Stimulated activated memory B cell treated with anti-CD40 and anti-IgM and Interleukin-4, amounts not matched to agents 10 μg/mL and 1 μg/mL and 100 μg/mL, for 72 hours (primary cell): ENCODE data around the gene INTS15.

ENCODE experiments used
- ATAC-seq: fragments of 150-1000 bp; cut with Tn5 transposase; 2 replicates; pipeline ENCODE4 v1.10.0; 2021
- H3K27ac Mint-ChIP-seq: one replicate; pipeline ENCODE4 v1.8.0; 2022; ENCODE audit warnings: mild to moderate bottlenecking, mixed read lengths
- H3K27me3 Mint-ChIP-seq: one replicate; pipeline ENCODE4 v1.8.0; 2022; ENCODE audit warnings: mixed read lengths
- H3K36me3 Mint-ChIP-seq: one replicate; pipeline ENCODE4 v1.8.0; 2022; ENCODE audit warnings: mixed read lengths
- H3K4me1 Mint-ChIP-seq: one replicate; pipeline ENCODE4 v1.8.0; 2022; ENCODE audit warnings: mixed read lengths
- H3K4me3 Mint-ChIP-seq: one replicate; pipeline ENCODE4 v1.8.0; 2022; ENCODE audit warnings: mild to moderate bottlenecking, moderate library complexity, mixed read lengths
- H3K9me3 Mint-ChIP-seq: one replicate; pipeline ENCODE4 v1.8.0; 2022; ENCODE audit warnings: mixed read lengths

Gene INTS15

DNA sequence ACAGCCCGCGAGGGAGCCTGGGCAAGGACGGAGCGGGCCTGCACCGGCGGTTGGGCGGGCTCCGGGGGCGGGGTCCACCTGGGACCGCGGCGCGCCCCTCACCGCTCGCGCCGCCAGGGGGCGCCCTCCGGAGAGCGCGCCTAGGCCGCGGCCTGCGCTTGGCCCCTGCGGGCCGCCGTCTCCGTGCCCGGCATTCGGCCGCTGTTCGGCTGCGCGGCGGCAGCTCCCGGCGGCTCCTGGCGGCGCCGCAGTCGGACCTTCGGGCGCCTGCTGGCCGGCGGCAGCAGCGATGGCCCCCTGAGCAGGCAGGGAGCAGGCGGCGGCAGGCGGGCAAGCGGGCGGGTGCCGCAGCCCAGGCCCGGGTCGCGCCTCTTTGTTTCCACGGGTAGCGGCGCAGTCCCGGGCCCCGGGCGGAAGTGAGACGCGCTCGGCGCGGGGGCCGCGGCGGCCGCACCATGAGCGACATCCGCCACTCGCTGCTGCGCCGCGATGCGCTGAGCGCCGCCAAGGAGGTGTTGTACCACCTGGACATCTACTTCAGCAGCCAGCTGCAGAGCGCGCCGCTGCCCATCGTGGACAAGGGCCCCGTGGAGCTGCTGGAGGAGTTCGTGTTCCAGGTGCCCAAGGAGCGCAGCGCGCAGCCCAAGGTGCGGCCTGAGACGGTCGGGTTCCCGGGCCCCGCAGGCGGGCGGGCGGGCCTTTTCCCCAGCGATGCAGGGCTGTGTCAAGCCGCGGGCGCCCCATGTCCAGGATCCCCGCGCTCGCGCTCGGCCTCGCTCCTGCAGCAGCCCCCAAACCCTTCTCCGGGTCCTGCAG, at the start of gene INTS15:
Gene INTS15, plus strand, starts transcription at position 193 of the 816 bp plus-strand sequence. Its CDS starts 263 bp downstream, at position 456.
- Mint-ChIP-seq H3K9me3 (no peaks in the 10 kb centered on the region), H3K27me3 (no peaks in the 10 kb centered on the region), H3K27ac (peak within 1 kb of the TSS; percentile 85), H3K4me1 (peaks cover 27% of the 10 kb centered on the region), H3K4me3 (peak within 1 kb of the TSS; percentile 96), H3K36me3 (peaks cover 38% of the 10 kb centered on the region)
- peak; percentile 96 for ATAC-seq

- Mint-ChIP-seq H3K9me3 (no peaks in the 10 kb centered on the region), H3K27me3 (peaks cover 58% of the 10 kb centered on the region), H3K4me3 (no peak overlapping the region), H3K27ac (no peak overlapping the region), H3K4me1 (peaks cover 11% of the 10 kb centered on the region), H3K36me3 (no peaks in the 10 kb centered on the region)
- ATAC-seq = no peak
Observed at GRCh38 chr7:6542368-6542767, 47.5 kb upstream of the INTS15 start.

GRCh38 chr7:6545398-6546126, 44.3 kb upstream of the INTS15 start:
- no peak for ATAC-seq
- Mint-ChIP-seq H3K4me1 (peaks cover 11% of the 10 kb centered on the region), H3K4me3 (no peak overlapping the region), H3K36me3 (no peaks in the 10 kb centered on the region), H3K27ac (no peak overlapping the region), H3K9me3 (no peaks in the 10 kb centered on the region), H3K27me3 (peaks cover 31% of the 10 kb centered on the region)

DNA sequence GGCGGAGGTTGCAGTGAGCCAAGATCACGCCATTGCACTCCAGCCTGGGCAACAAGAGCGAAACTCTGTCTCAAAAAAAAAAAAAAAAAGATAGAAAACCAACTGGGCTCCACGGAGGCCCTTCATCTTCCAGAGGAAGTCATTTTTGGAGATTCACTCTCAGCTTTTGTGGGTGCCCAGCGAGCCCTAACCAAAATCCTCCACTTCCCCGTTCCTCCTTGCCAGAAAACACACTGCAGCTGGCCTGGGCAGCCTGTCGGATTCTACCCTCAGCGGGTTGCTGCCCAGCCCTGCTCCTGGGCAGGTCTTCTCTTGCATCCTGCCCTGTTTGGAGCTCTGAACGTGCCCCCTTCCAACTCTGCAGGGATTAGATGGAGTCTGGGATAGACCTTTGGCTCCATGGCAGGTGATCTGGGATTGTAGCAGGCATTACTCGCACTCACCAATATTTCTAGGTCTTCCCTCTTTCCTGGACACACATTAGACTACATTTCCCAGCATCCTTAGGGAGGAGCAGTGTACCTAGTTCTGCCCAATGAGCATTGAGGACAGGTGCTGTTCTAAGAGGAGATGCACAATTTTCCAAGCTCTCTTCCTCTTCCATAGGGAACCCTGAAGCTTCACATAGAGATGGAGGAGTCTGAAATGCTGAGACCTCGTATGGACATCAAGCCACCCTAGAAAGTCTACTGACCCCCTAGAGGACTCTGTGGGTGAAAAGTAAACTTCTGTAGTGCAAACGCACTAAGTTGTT, 43.1 kb upstream of the INTS15 start:
- Mint-ChIP-seq H3K27me3 (peaks cover 31% of the 10 kb centered on the region), H3K9me3 (no peaks in the 10 kb centered on the region), H3K36me3 (no peaks in the 10 kb centered on the region), H3K4me1 (peaks cover 11% of the 10 kb centered on the region), H3K27ac (no peak overlapping the region), H3K4me3 (no peak overlapping the region)
- ATAC-seq = no peak

DNA sequence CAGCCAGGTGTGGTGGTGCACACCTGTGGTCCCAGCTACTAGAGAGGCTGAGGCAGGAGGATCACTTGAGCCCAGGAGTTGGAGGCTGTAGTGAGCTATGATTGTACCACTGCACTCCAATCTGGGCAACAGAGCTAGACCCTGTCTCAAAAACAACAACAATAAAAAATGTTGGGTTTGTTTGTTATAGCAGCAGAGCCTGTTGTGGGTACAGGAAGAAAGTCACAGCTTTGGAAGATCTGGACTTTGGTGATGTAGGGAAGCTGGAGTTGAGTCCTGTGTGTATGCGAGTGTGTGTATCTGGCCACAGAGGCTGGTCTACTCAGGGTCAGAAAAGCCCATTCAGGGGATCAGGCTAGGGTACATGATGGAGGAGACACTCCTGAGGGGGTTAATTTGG, 42.4 kb upstream of the INTS15 start:
- Mint-ChIP-seq H3K4me3 (no peak overlapping the region), H3K4me1 (peaks cover 11% of the 10 kb centered on the region), H3K27me3 (peaks cover 31% of the 10 kb centered on the region), H3K9me3 (no peaks in the 10 kb centered on the region), H3K27ac (no peak overlapping the region), H3K36me3 (no peaks in the 10 kb centered on the region)
- no peak for ATAC-seq

DNA sequence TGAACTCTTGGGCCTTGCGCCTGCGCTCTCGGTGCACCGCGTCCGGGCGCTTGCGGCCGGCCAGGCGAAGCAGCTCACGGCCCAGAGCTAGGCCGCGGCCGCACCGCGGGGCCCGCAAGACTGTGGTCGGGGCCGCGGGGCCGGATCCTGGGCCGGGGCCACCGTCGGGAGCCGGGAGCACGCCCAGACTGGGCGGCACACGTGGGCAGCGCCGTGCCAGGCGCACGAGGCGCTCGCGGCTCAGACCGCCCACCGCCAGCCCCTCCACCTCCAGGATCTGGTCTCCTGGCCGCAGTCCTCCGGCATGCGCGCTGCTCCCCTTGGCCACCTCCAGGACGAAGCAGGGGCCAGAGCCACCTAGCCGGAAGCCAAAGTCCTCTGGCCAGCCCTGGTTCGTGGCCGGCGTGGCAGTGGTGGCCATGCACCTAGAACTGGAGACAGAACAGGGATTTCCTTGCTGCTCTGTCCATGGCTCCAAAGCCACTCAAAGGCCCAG, 38.8 kb upstream of the INTS15 start, which contains the start of gene GRID2IP:
Gene GRID2IP, minus strand, starts transcription at position 446 of the 496 bp plus-strand sequence. Its CDS starts 25 bp downstream, at position 421.
- no peak for ATAC-seq
- Mint-ChIP-seq H3K27me3 (peaks cover 8% of the 10 kb centered on the region), H3K27ac (no peak within 1 kb of the TSS), H3K4me1 (peaks cover 11% of the 10 kb centered on the region), H3K9me3 (no peaks in the 10 kb centered on the region), H3K4me3 (no peak within 1 kb of the TSS), H3K36me3 (no peaks in the 10 kb centered on the region)

- H3K9me3 Mint-ChIP-seq = no peaks in the 10 kb centered on the region
- no peaks in the 10 kb centered on the region for H3K36me3 Mint-ChIP-seq
- no peak for ATAC-seq
- H3K4me1 Mint-ChIP-seq = peaks cover 6% of the 10 kb centered on the region
- no peak overlapping the region for H3K27ac Mint-ChIP-seq
- H3K4me3 Mint-ChIP-seq = no peak overlapping the region
- H3K27me3 Mint-ChIP-seq = no peaks in the 10 kb centered on the region
Observed at GRCh38 chr7:6553448-6554044, 36.3 kb upstream of the INTS15 start.

DNA sequence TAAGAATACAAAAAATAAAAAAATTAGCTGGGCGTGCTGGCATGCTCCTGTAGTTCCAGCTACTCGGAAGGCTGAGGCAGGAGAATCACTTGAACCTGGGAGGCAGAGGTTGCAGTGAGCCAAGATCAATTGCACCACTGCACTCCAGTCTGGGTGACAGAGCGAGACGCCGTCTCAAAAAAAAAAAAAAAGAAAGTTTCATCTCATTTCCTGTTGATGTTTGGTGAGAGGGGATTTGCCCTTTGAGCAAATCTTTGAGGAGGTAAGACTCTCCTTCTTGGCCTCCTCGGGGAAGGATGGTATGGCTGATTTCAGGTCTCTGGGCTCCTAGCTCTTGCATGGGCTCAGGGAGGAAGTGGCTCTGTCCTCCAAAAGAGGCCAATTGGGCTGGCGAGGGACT, 35.0 kb upstream of the INTS15 start:
- Mint-ChIP-seq H3K4me1 (peaks cover 6% of the 10 kb centered on the region), H3K36me3 (no peaks in the 10 kb centered on the region), H3K9me3 (no peaks in the 10 kb centered on the region), H3K27me3 (peaks cover 5% of the 10 kb centered on the region), H3K4me3 (no peak overlapping the region), H3K27ac (peak overlapping the region; percentile 46)
- no peak for ATAC-seq

DNA sequence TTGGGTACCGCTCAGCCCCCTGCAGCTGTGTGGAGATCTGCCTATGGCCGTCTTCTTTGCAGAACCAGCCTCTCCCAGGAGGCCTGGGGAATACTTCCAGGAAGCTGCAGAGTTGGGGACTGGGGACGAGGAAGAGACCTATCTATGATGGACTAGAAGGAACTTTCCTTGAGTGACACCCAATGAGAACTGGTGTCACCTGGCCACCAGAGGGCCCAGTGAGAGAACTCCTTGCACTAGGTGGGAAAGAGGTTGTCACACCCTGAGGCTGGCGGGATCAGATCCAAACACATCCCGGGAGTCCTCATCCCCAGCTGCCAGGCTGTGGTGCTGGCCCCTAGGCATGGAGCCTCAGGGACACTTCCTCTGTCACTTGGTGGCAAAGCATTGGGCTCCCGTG, 33.6 kb upstream of the INTS15 start:
- peaks cover 11% of the 10 kb centered on the region for H3K27me3 Mint-ChIP-seq
- H3K4me1 Mint-ChIP-seq = peaks cover 6% of the 10 kb centered on the region
- ATAC-seq = no peak
- H3K9me3 Mint-ChIP-seq = no peaks in the 10 kb centered on the region
- no peak overlapping the region for H3K27ac Mint-ChIP-seq
- no peak overlapping the region for H3K4me3 Mint-ChIP-seq
- no peaks in the 10 kb centered on the region for H3K36me3 Mint-ChIP-seq

- H3K36me3 Mint-ChIP-seq = no peaks in the 10 kb centered on the region
- peaks cover 11% of the 10 kb centered on the region for H3K27me3 Mint-ChIP-seq
- H3K27ac Mint-ChIP-seq = no peak overlapping the region
- no peak for ATAC-seq
- no peaks in the 10 kb centered on the region for H3K9me3 Mint-ChIP-seq
- H3K4me1 Mint-ChIP-seq = peaks cover 6% of the 10 kb centered on the region
- H3K4me3 Mint-ChIP-seq = no peak overlapping the region
Observed at GRCh38 chr7:6558837-6559236, 31.0 kb upstream of the INTS15 start.

DNA sequence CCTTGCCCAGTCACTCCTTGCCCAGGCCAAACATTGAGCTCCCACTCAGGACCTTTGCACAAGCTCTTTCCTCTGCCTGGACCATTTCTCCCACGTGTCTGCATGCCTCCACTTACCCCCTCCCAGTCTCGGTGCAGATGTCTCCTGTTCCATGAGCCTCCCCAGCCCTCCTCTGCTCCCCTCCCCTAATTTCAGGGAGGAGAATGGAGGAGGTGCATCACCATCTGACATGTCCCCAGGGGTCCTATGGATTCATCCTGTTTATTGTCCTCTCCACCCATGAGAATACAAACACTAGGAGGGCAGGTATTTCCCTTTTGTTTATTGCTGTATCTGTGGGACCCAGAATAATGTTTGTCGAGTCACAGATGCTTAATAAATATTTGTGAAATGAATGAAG, 29.9 kb upstream of the INTS15 start:
- H3K36me3 Mint-ChIP-seq = no peaks in the 10 kb centered on the region
- H3K4me3 Mint-ChIP-seq = no peak overlapping the region
- ATAC-seq = no peak
- H3K9me3 Mint-ChIP-seq = no peaks in the 10 kb centered on the region
- peaks cover 4% of the 10 kb centered on the region for H3K4me1 Mint-ChIP-seq
- H3K27me3 Mint-ChIP-seq = peaks cover 11% of the 10 kb centered on the region
- H3K27ac Mint-ChIP-seq = no peak overlapping the region

GRCh38 chr7:6562106-6562505, 27.7 kb upstream of the INTS15 start:
- Mint-ChIP-seq H3K27ac (no peak overlapping the region), H3K9me3 (no peaks in the 10 kb centered on the region), H3K4me1 (no peaks in the 10 kb centered on the region), H3K27me3 (peaks cover 26% of the 10 kb centered on the region), H3K4me3 (no peak overlapping the region), H3K36me3 (no peaks in the 10 kb centered on the region)
- no peak for ATAC-seq

DNA sequence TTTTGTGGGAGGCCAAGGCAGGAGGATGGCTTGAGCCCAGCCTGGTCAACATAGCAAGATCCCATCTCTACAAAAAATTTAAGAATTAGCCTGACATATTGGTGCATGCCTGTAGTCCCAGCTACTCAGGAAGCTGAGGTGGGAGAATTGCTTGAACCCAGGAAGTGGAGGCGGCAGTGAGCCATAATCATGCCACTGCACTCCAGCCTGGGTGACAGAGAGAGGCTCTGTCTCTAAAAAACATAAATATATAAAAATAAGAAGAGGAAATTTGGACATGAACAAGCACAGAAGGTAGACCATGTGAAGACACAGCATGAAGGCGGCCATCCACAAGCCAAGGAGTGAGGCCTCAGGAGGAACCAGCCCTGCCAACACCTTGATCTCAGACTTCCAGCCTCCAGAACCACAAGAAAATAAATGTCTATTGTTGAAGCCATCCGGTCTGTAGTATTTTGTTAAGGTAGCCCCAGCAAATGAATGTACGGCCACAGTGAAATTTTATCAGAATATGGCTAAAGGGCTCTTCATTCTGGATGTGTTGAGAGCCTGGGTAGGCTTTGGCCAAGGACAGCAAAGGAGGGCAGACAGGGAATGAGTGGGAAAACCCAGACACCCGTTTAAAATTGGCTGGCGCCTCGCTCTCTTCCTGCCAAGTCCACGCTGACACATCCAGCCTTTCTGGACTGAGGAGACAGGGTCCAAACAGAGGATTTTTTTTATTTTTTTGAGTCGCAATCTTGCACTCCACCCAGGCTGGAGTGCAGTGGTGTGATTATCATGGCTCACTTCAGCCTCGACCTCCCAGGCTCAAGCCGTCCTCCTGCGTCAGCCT, 25.7 kb upstream of the INTS15 start:
- Mint-ChIP-seq H3K4me3 (no peak overlapping the region), H3K4me1 (no peaks in the 10 kb centered on the region), H3K27ac (no peak overlapping the region), H3K9me3 (no peaks in the 10 kb centered on the region), H3K36me3 (no peaks in the 10 kb centered on the region), H3K27me3 (peaks cover 32% of the 10 kb centered on the region)
- ATAC-seq = no peak

- H3K27me3 Mint-ChIP-seq = peaks cover 21% of the 10 kb centered on the region
- H3K4me1 Mint-ChIP-seq = no peaks in the 10 kb centered on the region
- H3K9me3 Mint-ChIP-seq = no peaks in the 10 kb centered on the region
- no peak overlapping the region for H3K27ac Mint-ChIP-seq
- no peaks in the 10 kb centered on the region for H3K36me3 Mint-ChIP-seq
- no peak for ATAC-seq
- H3K4me3 Mint-ChIP-seq = no peak overlapping the region
Observed at GRCh38 chr7:6565655-6566054, 24.2 kb upstream of the INTS15 start.
